Mesodermal cell (in vitro differentiated cells): ENCODE measurements around the gene SLC12A2.

Experiments
- H3K27ac ChIP-seq: 2 replicates; pipeline ENCODE4 v1.7.0; 2013; ENCODE audit warnings: mild to moderate bottlenecking, low read depth, low read length, moderate library complexity; ENCODE audit not compliant: severe bottlenecking
- H3K36me3 ChIP-seq: 2 replicates; pipeline ENCODE4 v1.7.1; 2013; ENCODE audit warnings: mild to moderate bottlenecking, low read length, moderate library complexity; ENCODE audit not compliant: control insufficient read depth, insufficient read depth
- H3K4me1 ChIP-seq: one replicate; pipeline ENCODE4 v1.7.1; 2013; ENCODE audit warnings: mild to moderate bottlenecking, low read length; ENCODE audit not compliant: insufficient read depth, control insufficient read depth, poor library complexity, severe bottlenecking
- H3K4me3 ChIP-seq: 2 replicates; pipeline ENCODE4 v1.7.0; 2013; ENCODE audit warnings: low read length, control low read depth, mild to moderate bottlenecking; ENCODE audit not compliant: insufficient read depth, poor library complexity, severe bottlenecking; ENCODE audit errors: extremely low read depth
- H3K9me3 ChIP-seq: 2 replicates; pipeline ENCODE4 v1.7.1; 2013; ENCODE audit warnings: mild to moderate bottlenecking, low read length, moderate library complexity; ENCODE audit not compliant: control insufficient read depth
- WGBS, 2 experiments: methylation state at CpG; one replicate each; pipeline ENCODE4 v1.1.5; 2013; ENCODE audit warnings: missing lambda C conversion rate in 2 of 2; ENCODE audit not compliant: insufficient coverage in 2 of 2; 5-methylcytosine and 5-hydroxymethylcytosine counted together

Gene SLC12A2

DNA sequence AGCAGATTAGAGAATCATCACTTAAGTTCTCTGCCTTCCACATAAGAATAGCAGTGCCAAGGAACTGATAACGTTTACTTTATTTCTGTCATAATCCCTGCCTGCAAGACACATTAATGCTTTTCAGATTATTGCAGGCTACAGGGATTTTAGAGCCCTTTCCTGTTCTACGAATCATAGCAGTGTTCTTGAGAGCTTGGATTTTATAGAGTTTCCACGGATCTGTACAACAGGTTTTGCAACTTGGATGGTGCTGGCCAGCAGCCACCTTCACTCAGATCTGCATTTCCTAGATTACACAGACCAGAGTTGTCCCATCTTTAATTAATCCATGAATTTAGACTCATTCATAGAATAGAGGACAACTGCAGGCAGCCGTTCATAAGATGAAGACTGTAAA is 38.1 kb downstream of the SLC12A2 start:
- H3K4me1 ChIP-seq, result no peaks in the 10 kb centered on the region
- H3K9me3 ChIP-seq, result peaks cover 4% of the 10 kb centered on the region
- 93 to 100% methylated on average over 1 to 3 of the region's 4 CpGs for WGBS, 2 experiments
- peaks cover 21% of the 10 kb centered on the region for H3K36me3 ChIP-seq
- H3K27ac ChIP-seq, result no peak overlapping the region
- H3K4me3 ChIP-seq, result no peak overlapping the region

DNA sequence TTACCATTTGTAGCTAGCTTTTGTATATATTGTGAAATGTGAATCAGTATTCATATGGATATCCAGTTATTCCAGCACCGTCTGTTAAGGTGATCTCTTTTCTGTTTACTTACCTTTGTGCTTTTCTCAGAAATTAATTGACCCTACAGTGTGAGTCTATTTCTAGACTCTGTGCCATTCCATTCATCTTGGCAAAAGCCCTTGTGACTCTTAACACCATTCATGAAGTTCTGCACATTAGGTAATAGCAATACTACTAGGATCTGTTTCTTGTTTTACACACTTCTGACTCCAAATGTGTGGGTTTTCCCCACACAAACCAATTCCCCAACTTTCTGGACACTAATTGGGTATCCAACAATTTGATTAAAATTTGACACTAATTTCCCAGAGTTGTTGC is 40.4 kb downstream of the SLC12A2 start:
- H3K36me3 ChIP-seq, result peaks cover 1% of the 10 kb centered on the region
- peaks cover under 1% of the 10 kb centered on the region for H3K9me3 ChIP-seq
- H3K27ac ChIP-seq, result no peak overlapping the region
- H3K4me3 ChIP-seq, result no peak overlapping the region
- WGBS, 2 experiments, result 100% methylated on average over 1 of the region's 1 CpG; no CpG with 5 or more reads in 1 of the 2 experiments
- no peaks in the 10 kb centered on the region for H3K4me1 ChIP-seq

DNA sequence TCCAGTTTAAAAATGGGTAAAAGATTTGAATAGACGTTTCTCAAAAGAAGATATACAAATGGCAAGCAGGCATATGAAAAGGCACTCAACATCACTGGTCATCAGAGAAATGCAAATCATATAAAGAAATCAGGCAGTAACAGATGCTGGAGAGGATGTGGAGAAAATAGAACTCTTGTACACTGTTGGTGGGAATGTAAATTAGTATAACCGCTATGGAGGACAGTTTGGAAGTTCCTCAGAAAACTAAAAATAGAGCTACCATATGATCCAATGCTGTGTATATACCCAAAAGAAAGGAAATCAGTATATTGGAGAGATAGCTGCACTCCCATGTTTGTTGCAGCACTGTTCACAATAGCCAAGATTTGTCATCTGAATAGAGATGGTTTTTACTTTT is 42.7 kb downstream of the SLC12A2 start:
- H3K9me3 ChIP-seq, result no peaks in the 10 kb centered on the region
- no peaks in the 10 kb centered on the region for H3K36me3 ChIP-seq
- no CpG with 5 or more reads among the region's 2 CpGs for WGBS, 2 experiments
- H3K27ac ChIP-seq, result no peak overlapping the region
- H3K4me3 ChIP-seq, result no peak overlapping the region
- H3K4me1 ChIP-seq, result no peaks in the 10 kb centered on the region

DNA sequence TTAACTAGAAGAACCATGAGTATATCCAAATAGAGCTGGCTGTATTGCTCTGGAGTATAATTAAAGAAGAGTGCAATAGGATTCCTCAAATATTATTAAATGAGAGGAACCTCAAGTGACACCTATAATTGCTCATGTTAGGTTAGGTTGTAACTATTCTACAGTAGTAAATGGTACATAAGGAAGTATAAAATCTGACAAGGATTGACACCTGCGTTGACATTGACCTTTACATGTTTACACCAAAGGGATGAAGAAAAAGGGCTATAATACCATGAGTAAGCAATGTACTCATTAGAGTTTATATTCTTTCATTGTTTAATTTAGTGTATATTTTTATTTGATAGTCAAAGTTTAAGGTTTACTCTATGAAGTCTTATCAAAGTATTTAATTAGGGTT is 48.9 kb downstream of the SLC12A2 start:
- no CpG with 5 or more reads among the region's 1 CpG for WGBS, 2 experiments
- H3K4me1 ChIP-seq, result no peaks in the 10 kb centered on the region
- H3K9me3 ChIP-seq, result no peaks in the 10 kb centered on the region
- no peak overlapping the region for H3K27ac ChIP-seq
- peaks cover 17% of the 10 kb centered on the region for H3K36me3 ChIP-seq
- H3K4me3 ChIP-seq, result no peak overlapping the region

DNA sequence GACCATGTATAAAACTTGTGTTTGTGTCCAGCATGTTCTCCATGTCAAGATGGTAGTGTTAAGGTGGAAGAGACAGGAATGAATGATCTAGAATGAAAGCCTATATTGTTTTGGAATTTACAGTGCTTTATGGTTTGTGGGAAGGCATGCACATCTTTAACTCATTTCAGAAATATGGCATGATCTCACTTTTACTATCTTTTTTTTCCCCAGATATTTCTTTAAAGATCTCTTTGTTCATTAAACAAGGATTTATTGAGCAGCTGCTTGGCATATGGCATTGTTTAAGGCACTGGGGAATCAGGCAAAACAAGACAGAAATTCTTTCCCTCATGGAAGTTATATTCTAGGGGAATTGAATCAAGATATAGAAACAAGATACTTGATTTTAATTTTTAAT is 51.7 kb downstream of the SLC12A2 start:
- Histone ChIP-seq H3K36me3 (peaks cover 24% of the 10 kb centered on the region), H3K4me1 (no peaks in the 10 kb centered on the region), H3K9me3 (no peaks in the 10 kb centered on the region), H3K27ac (no peak overlapping the region), H3K4me3 (no peak overlapping the region)

DNA sequence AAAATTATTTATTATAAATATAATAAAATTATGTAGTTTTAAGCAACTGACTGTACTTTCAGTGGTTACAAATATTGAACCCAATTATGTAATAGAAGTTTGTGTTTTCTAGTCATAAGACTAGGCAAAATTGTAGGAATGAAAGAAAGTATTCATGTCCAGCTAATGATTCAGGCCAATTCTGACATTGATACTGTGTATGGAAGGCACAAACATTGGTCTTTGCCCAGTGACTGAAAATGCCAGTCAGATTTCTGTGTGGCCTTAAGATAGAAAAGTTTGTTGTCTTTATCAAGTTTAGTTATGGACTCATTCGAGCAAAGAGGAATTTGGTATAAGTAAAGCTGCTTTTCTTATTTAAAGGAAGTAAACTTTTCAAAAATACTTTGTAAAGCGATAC is 60.3 kb downstream of the SLC12A2 start:
- Histone ChIP-seq H3K4me3 (no peak overlapping the region), H3K36me3 (peaks cover 13% of the 10 kb centered on the region), H3K9me3 (no peaks in the 10 kb centered on the region), H3K4me1 (no peaks in the 10 kb centered on the region), H3K27ac (no peak overlapping the region)
- WGBS, 2 experiments, result 80% methylated on average over 1 of the region's 2 CpGs; no CpG with 5 or more reads in 1 of the 2 experiments

DNA sequence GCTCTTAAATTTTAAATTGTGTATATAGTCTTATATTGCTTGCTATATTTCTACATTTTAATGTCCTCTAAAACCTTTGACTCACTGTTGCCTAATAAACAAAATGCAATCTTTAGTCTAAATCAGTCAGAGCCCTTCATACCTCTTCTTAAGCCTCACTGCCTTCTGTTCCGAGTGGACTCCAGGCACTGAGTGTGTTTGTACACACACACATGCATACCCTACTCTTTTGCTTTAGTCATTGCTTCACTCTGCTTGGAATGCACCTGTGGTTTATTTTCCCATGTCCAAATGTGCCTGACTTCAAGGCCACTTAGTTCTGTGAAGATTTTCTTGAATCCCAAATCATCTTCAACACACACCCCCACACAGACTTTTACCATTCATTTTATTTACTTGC is 60.9 kb downstream of the SLC12A2 start:
- 90 to 100% methylated on average over 1 of the region's 1 CpG for WGBS, 2 experiments
- H3K9me3 ChIP-seq, result no peaks in the 10 kb centered on the region

DNA sequence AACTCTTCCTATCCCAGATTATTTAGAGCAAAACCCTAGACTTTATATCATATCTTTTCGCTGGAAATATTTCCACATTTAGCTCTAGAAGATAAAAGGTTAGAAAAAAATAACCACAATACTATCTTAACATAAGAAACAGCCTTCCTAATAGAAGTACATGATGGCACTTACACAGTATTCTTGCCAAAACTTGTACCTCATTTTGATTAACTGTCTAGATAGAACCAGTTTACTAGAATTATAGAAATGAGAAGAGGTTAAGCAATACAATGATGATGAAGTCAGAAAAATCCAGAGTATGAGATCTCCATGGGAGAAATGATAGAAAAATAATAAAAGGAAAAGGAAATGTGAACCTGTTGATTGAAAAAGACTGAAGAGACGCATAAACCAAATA is 63.1 kb downstream of the SLC12A2 start:
- no peak overlapping the region for H3K4me3 ChIP-seq
- WGBS, 2 experiments, result 100% methylated on average over 1 of the region's 2 CpGs; no CpG with 5 or more reads in 1 of the 2 experiments
- H3K27ac ChIP-seq, result no peak overlapping the region
- peaks cover 6% of the 10 kb centered on the region for H3K36me3 ChIP-seq
- H3K4me1 ChIP-seq, result no peaks in the 10 kb centered on the region
- no peaks in the 10 kb centered on the region for H3K9me3 ChIP-seq

More for the DNA sequence above, 60.9 kb downstream of the SLC12A2 start:
- Histone ChIP-seq H3K4me1 (no peaks in the 10 kb centered on the region), H3K4me3 (no peak overlapping the region), H3K36me3 (peaks cover 13% of the 10 kb centered on the region), H3K27ac (no peak overlapping the region)

DNA sequence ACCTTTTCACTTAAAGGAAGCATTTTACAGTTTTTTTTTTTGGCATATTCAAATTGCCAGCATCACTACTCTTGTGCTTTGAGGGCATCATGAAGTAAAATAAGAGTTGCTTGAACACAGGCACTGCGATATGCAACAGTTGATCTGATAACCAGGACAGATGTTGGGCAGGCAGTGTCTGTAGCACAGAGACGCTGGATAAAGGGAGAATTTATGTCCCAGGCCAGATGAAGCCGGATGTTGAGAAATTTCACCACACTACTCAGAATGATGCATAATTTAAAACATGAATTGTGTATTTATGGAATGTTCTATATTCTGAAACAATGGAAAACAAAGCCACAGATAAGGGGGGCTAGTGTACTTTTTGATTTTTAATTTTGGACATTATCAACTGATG is 71.4 kb downstream of the SLC12A2 start:
- H3K27ac ChIP-seq, result no peak overlapping the region
- no peaks in the 10 kb centered on the region for H3K9me3 ChIP-seq
- no peaks in the 10 kb centered on the region for H3K4me1 ChIP-seq
- 89 to 100% methylated on average over 1 of the region's 3 CpGs for WGBS, 2 experiments
- H3K36me3 ChIP-seq, result peaks cover 22% of the 10 kb centered on the region
- no peak overlapping the region for H3K4me3 ChIP-seq

DNA sequence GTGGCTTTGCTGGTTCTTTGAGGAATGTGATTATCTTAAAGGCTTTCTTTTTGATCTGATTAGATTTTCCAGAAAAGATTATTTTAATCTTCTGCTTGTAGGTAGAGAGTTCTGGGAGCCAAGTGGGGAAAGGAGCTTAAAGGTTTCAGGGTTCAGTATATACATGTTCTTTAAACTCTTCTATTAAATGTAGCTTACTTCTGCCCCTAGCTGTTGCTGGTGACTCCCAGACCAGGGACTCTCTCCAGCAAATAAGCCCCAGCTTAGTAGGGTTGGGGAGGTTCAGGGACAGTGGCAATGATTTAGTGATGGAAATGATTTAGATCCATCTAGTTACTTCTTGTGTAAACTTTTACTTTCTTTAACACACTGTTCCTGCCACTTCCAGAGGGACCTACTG is 72.2 kb downstream of the SLC12A2 start:
- Histone ChIP-seq H3K4me1 (no peaks in the 10 kb centered on the region), H3K4me3 (no peak overlapping the region), H3K36me3 (peaks cover 26% of the 10 kb centered on the region), H3K9me3 (no peaks in the 10 kb centered on the region), H3K27ac (no peak overlapping the region)

DNA sequence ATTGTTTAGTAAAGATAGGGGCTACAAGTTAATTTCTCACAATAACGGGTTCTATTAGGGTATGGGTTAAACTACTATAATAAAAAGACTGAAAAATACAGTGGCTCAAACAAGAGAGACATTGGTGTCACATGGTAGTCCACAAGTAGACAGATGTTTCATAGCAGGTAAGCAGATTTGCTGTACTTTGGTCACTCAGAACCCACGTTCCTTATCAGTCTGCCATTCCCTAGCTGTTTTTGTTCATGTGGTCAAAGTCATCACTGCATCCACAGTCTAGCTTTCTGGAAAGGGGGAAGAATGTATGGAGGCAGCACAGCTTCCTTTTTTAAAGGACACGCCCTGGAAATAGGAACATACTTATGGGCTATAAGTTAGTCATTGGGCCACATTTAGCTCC is 73.0 kb downstream of the SLC12A2 start:
- Histone ChIP-seq H3K4me3 (no peak overlapping the region), H3K36me3 (peaks cover 27% of the 10 kb centered on the region)
- 80 to 83% methylated on average over 1 of the region's 3 CpGs for WGBS, 2 experiments

DNA sequence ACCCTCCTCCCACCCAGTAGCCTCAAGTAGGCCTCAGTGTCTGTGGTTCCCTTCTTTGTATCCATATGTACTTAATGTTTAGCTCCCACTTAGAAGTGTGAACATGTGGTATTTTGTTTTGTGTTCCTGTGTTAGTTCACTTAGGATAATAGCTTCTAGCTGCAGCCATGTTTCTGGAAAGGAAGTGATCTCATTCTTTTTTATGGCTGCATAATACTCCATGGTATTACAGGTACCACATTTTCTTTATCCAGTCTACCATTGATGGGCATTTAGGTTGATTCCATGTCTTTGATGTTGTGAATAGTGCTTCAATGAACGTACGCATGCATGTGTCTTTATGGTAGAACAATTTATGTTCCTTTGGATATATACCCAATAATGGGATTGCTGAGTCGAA is 74.8 kb downstream of the SLC12A2 start:
- WGBS, 2 experiments, result 80% methylated on average over 1 of the region's 3 CpGs; no CpG with 5 or more reads in 1 of the 2 experiments
- H3K27ac ChIP-seq, result no peak overlapping the region
- no peaks in the 10 kb centered on the region for H3K4me1 ChIP-seq
- peaks cover 35% of the 10 kb centered on the region for H3K36me3 ChIP-seq
- H3K9me3 ChIP-seq, result no peaks in the 10 kb centered on the region
- H3K4me3 ChIP-seq, result no peak overlapping the region

More for the DNA sequence above, 73.0 kb downstream of the SLC12A2 start:
- no peaks in the 10 kb centered on the region for H3K4me1 ChIP-seq
- no peaks in the 10 kb centered on the region for H3K9me3 ChIP-seq
- H3K27ac ChIP-seq, result no peak overlapping the region
